ENCODE results near the gene USP33.
"Not testable (repeated sequence)": the region's sequence is repeated elsewhere in the genome, so short reads cannot be mapped to it uniquely, and the experiment has no call there.

USP33 gene

GRCh38 chr1:77759071-77760028 lies at the start of gene USP33:
Gene USP33, minus strand, starts transcription at chr1:77759852. Its CDS starts 18,155 bp downstream, at chr1:77741697.
- H3K9ac ChIP-seq (ENCODE audit: low read depth in 1 of 2, low read length in 2 of 2), result peak within 1 kb of the TSS; percentile 81 to 88
- peak within 1 kb of the TSS; percentile 80 to 94 for H3K4me3 ChIP-seq (ENCODE audit: low read depth in 1 of 2, low read length in 2 of 2)
- H3K9me3 ChIP-seq (ENCODE audit: control insufficient read depth in 1 of 2, low read length in 2 of 2), result no peaks in the 10 kb centered on the region
- no peaks in the 10 kb centered on the region for H3K36me3 ChIP-seq (ENCODE audit: control insufficient read depth in 1 of 2, insufficient read depth in 2 of 2, low read length in 2 of 2)
- H3K27me3 ChIP-seq (ENCODE audit: control insufficient read depth in 1 of 2, insufficient read depth in 2 of 2, low read length in 2 of 2), result no peaks in the 10 kb centered on the region
- peaks cover 2 to 24% of the 10 kb centered on the region in 2 donors for H3K4me1 ChIP-seq (ENCODE audit: control insufficient read depth in 1 of 2, insufficient read depth in 2 of 2, low read length in 2 of 2)
- H3K27ac ChIP-seq (ENCODE audit: low read depth, low read length), result peak within 1 kb of the TSS; percentile 83

GRCh38 chr1:77803371-77803770 lies 43.7 kb upstream of the USP33 start:
- Histone ChIP-seq H3K36me3 (ENCODE audit: control insufficient read depth in 1 of 2, insufficient read depth in 2 of 2, low read length in 2 of 2) (peaks cover 3 to 29% of the 10 kb centered on the region in 2 donors), H3K4me3 (ENCODE audit: low read depth in 1 of 2, low read length in 2 of 2) (no peak overlapping the region), H3K9ac (ENCODE audit: low read depth in 1 of 2, low read length in 2 of 2) (no peak overlapping the region), H3K4me1 (ENCODE audit: control insufficient read depth in 1 of 2, insufficient read depth in 2 of 2, low read length in 2 of 2) (no peaks in the 10 kb centered on the region), H3K9me3 (ENCODE audit: control insufficient read depth in 1 of 2, low read length in 2 of 2) (no peaks in the 10 kb centered on the region), H3K27me3 (ENCODE audit: control insufficient read depth in 1 of 2, insufficient read depth in 2 of 2, low read length in 2 of 2) (no peaks in the 10 kb centered on the region), H3K27ac (ENCODE audit: low read depth, low read length) (no peak overlapping the region)

- no peaks in the 10 kb centered on the region for H3K4me1 ChIP-seq (ENCODE audit: control insufficient read depth in 1 of 2, insufficient read depth in 2 of 2, low read length in 2 of 2)
- H3K27me3 ChIP-seq (ENCODE audit: control insufficient read depth in 1 of 2, insufficient read depth in 2 of 2, low read length in 2 of 2), result no peaks in the 10 kb centered on the region
- peaks cover 7 to 17% of the 10 kb centered on the region in 2 donors for H3K36me3 ChIP-seq (ENCODE audit: control insufficient read depth in 1 of 2, insufficient read depth in 2 of 2, low read length in 2 of 2)
- no peak overlapping the region for H3K9ac ChIP-seq (ENCODE audit: low read depth in 1 of 2, low read length in 2 of 2)
- H3K27ac ChIP-seq (ENCODE audit: low read depth, low read length), result no peak overlapping the region
- H3K9me3 ChIP-seq (ENCODE audit: control insufficient read depth in 1 of 2, low read length in 2 of 2), result no peaks in the 10 kb centered on the region
- H3K4me3 ChIP-seq (ENCODE audit: low read depth in 1 of 2, low read length in 2 of 2), result no peak overlapping the region
Measured at GRCh38 chr1:77802026-77802425, 42.4 kb upstream of the USP33 start.

GRCh38 chr1:77797991-77798390 lies 38.3 kb upstream of the USP33 start:
- Histone ChIP-seq H3K9me3 (ENCODE audit: control insufficient read depth in 1 of 2, low read length in 2 of 2) (no peaks in the 10 kb centered on the region), H3K4me1 (ENCODE audit: control insufficient read depth in 1 of 2, insufficient read depth in 2 of 2, low read length in 2 of 2) (no peaks in the 10 kb centered on the region), H3K27me3 (ENCODE audit: control insufficient read depth in 1 of 2, insufficient read depth in 2 of 2, low read length in 2 of 2) (no peaks in the 10 kb centered on the region), H3K9ac (ENCODE audit: low read depth in 1 of 2, low read length in 2 of 2) (no peak overlapping the region), H3K36me3 (ENCODE audit: control insufficient read depth in 1 of 2, insufficient read depth in 2 of 2, low read length in 2 of 2) (peaks cover 7 to 12% of the 10 kb centered on the region in 2 donors), H3K4me3 (ENCODE audit: low read depth in 1 of 2, low read length in 2 of 2) (no peak overlapping the region), H3K27ac (ENCODE audit: low read depth, low read length) (no peak overlapping the region)

GRCh38 chr1:77796695-77797405 lies 37.2 kb upstream of the USP33 start:
- no peak overlapping the region for H3K9ac ChIP-seq (ENCODE audit: low read depth in 1 of 2, low read length in 2 of 2)
- peaks cover 6 to 7% of the 10 kb centered on the region in 2 donors for H3K36me3 ChIP-seq (ENCODE audit: control insufficient read depth in 1 of 2, insufficient read depth in 2 of 2, low read length in 2 of 2)
- no peak overlapping the region for H3K4me3 ChIP-seq (ENCODE audit: low read depth in 1 of 2, low read length in 2 of 2)
- H3K9me3 ChIP-seq (ENCODE audit: control insufficient read depth in 1 of 2, low read length in 2 of 2), result no peaks in the 10 kb centered on the region
- no peak overlapping the region for H3K27ac ChIP-seq (ENCODE audit: low read depth, low read length)
- H3K27me3 ChIP-seq (ENCODE audit: control insufficient read depth in 1 of 2, insufficient read depth in 2 of 2, low read length in 2 of 2), result no peaks in the 10 kb centered on the region
- H3K4me1 ChIP-seq (ENCODE audit: control insufficient read depth in 1 of 2, insufficient read depth in 2 of 2, low read length in 2 of 2), result no peaks in the 10 kb centered on the region

- Histone ChIP-seq H3K9ac (ENCODE audit: low read depth in 1 of 2, low read length in 2 of 2) (no peak overlapping the region), H3K4me1 (ENCODE audit: control insufficient read depth in 1 of 2, insufficient read depth in 2 of 2, low read length in 2 of 2) (no peaks in the 10 kb centered on the region), H3K36me3 (ENCODE audit: control insufficient read depth in 1 of 2, insufficient read depth in 2 of 2, low read length in 2 of 2) (peaks cover 7 to 11% of the 10 kb centered on the region in 2 donors), H3K27me3 (ENCODE audit: control insufficient read depth in 1 of 2, insufficient read depth in 2 of 2, low read length in 2 of 2) (no peaks in the 10 kb centered on the region), H3K4me3 (ENCODE audit: low read depth in 1 of 2, low read length in 2 of 2) (no peak overlapping the region), H3K27ac (ENCODE audit: low read depth, low read length) (no peak overlapping the region), H3K9me3 (ENCODE audit: control insufficient read depth in 1 of 2, low read length in 2 of 2) (no peaks in the 10 kb centered on the region)
Measured at GRCh38 chr1:77794550-77794949, 34.9 kb upstream of the USP33 start.

- not testable (repeated sequence) for H3K9me3 ChIP-seq (ENCODE audit: control insufficient read depth in 1 of 2, low read length in 2 of 2); H3K4me3 ChIP-seq (ENCODE audit: low read depth in 1 of 2, low read length in 2 of 2); H3K27ac ChIP-seq (ENCODE audit: low read depth, low read length); H3K9ac ChIP-seq (ENCODE audit: low read depth in 1 of 2, low read length in 2 of 2); H3K27me3 ChIP-seq (ENCODE audit: control insufficient read depth in 1 of 2, insufficient read depth in 2 of 2, low read length in 2 of 2); H3K4me1 ChIP-seq (ENCODE audit: control insufficient read depth in 1 of 2, insufficient read depth in 2 of 2, low read length in 2 of 2)
- peaks cover 0 to 29% of the 10 kb centered on the region in 2 donors for H3K36me3 ChIP-seq (ENCODE audit: control insufficient read depth in 1 of 2, insufficient read depth in 2 of 2, low read length in 2 of 2)
Measured at GRCh38 chr1:77786093-77786741, 26.6 kb upstream of the USP33 start.

GRCh38 chr1:77783141-77783540 lies 23.5 kb upstream of the USP33 start:
- peaks cover 3 to 7% of the 10 kb centered on the region in 2 donors for H3K4me1 ChIP-seq (ENCODE audit: control insufficient read depth in 1 of 2, insufficient read depth in 2 of 2, low read length in 2 of 2)
- no peak overlapping the region for H3K27ac ChIP-seq (ENCODE audit: low read depth, low read length)
- peaks cover 0 to 20% of the 10 kb centered on the region in 2 donors for H3K36me3 ChIP-seq (ENCODE audit: control insufficient read depth in 1 of 2, insufficient read depth in 2 of 2, low read length in 2 of 2)
- no peak overlapping the region for H3K4me3 ChIP-seq (ENCODE audit: low read depth in 1 of 2, low read length in 2 of 2)
- H3K9me3 ChIP-seq (ENCODE audit: control insufficient read depth in 1 of 2, low read length in 2 of 2), result no peaks in the 10 kb centered on the region
- no peak overlapping the region for H3K9ac ChIP-seq (ENCODE audit: low read depth in 1 of 2, low read length in 2 of 2)
- no peaks in the 10 kb centered on the region for H3K27me3 ChIP-seq (ENCODE audit: control insufficient read depth in 1 of 2, insufficient read depth in 2 of 2, low read length in 2 of 2)

GRCh38 chr1:77781683-77782082 lies 22.0 kb upstream of the USP33 start:
- Histone ChIP-seq H3K4me3 (ENCODE audit: low read depth in 1 of 2, low read length in 2 of 2) (no peak overlapping the region), H3K27me3 (ENCODE audit: control insufficient read depth in 1 of 2, insufficient read depth in 2 of 2, low read length in 2 of 2) (no peaks in the 10 kb centered on the region), H3K36me3 (ENCODE audit: control insufficient read depth in 1 of 2, insufficient read depth in 2 of 2, low read length in 2 of 2) (peaks cover 0 to 15% of the 10 kb centered on the region in 2 donors), H3K9ac (ENCODE audit: low read depth in 1 of 2, low read length in 2 of 2) (no peak overlapping the region), H3K4me1 (ENCODE audit: control insufficient read depth in 1 of 2, insufficient read depth in 2 of 2, low read length in 2 of 2) (peaks cover 3 to 7% of the 10 kb centered on the region in 2 donors), H3K27ac (ENCODE audit: low read depth, low read length) (no peak overlapping the region), H3K9me3 (ENCODE audit: control insufficient read depth in 1 of 2, low read length in 2 of 2) (no peaks in the 10 kb centered on the region)

Data from duodenal mucosa (tissue), 2 donors.